Measurements from ENCODE around the gene POU6F2.

POU6F2 gene

DNA sequence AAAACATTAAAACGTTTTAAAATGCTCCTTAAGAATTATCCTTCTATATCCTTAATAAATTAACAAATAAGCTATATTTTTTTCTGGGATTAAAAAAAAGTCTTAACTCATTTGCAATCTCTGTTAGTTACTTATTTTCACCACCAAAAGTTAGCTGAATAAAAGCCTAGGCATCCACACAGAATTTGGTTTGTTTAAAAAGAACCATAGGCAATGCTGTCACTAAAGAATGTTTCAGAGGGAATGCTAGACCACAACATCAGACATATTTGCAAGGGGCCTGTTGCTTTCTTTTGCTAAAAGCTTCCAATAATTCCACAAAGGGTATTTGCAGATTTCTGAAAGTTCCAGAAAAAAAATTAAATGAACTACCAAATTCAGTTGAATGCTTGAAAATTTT lies 244.2 kb downstream of the POU6F2 start:
- DNase-seq (ENCODE audit: low read depth), result no peak
- TF ChIP-seq, protein P1, sequence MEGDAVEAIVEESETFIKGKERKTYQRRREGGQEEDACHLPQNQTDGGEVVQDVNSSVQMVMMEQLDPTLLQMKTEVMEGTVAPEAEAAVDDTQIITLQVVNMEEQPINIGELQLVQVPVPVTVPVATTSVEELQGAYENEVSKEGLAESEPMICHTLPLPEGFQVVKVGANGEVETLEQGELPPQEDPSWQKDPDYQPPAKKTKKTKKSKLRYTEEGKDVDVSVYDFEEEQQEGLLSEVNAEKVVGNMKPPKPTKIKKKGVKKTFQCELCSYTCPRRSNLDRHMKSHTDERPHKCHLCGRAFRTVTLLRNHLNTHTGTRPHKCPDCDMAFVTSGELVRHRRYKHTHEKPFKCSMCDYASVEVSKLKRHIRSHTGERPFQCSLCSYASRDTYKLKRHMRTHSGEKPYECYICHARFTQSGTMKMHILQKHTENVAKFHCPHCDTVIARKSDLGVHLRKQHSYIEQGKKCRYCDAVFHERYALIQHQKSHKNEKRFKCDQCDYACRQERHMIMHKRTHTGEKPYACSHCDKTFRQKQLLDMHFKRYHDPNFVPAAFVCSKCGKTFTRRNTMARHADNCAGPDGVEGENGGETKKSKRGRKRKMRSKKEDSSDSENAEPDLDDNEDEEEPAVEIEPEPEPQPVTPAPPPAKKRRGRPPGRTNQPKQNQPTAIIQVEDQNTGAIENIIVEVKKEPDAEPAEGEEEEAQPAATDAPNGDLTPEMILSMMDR (conservative IDR thresholded peaks at IDR 0.05; ENCODE audit: low read depth, low read length), result no peak
- no peak overlapping the region for H3K4me3 ChIP-seq (ENCODE audit: low read depth, low read length)

DNA sequence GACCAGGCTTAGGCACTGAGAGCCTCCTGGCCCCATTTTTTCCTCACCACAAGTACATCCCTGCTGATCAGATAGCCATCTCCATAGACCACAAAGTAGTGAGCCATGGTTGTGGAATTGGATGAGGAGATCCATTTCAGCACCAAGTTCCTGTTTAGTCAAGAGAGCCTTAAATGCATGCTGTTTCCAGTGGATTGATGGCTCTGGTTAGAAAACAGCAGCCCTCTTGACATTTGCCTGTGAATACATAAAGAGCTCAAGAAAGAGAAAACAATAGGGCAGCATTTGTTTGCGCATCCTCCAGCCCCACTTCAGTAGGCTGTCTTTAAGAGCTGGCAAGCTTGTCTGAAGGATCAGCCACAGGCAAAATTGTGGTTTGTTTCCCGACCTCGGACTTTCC lies 251.2 kb downstream of the POU6F2 start:
- no peak overlapping the region for H3K4me3 ChIP-seq (ENCODE audit: low read depth, low read length)
- TF ChIP-seq, protein P1 (conservative IDR thresholded peaks at IDR 0.05; ENCODE audit: low read depth, low read length), result no peak
- no peak for DNase-seq (ENCODE audit: low read depth)

DNA sequence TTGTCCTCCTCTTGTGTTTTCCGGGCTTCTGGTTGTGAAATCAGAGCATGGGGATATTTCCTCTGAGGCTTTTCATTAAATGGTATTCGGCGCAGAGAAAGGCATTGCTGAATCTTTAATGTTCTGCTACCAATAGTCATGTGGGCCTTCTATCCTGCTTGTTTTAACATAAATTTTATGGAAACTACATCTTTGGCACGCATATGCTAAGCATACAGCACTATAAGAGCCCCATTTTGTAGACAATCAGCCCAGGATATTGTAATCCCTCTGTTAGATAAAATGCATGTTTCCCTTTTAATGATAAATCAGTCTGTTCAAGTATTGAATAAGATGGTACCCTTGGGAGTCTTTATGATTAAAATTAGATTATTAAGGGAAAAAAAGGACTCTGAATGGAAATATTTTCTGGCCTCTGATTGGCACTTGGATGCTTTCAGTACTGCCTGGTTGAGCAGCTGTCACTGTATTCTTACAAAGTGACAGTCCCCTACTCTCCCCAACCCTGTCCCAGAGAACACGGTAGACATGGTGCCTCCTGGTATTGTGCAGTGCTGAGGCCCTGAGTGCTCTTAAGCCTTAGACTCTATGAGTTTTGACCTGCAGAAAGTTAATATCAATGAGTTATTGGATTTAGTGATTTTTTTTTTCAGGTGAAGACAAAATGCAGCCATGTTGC lies 256.3 kb downstream of the POU6F2 start:
- TF ChIP-seq, protein P1 (conservative IDR thresholded peaks at IDR 0.05; ENCODE audit: low read depth, low read length), result no peak
- no peak overlapping the region for H3K4me3 ChIP-seq (ENCODE audit: low read depth, low read length)
- DNase-seq (ENCODE audit: low read depth), result no peak

DNA sequence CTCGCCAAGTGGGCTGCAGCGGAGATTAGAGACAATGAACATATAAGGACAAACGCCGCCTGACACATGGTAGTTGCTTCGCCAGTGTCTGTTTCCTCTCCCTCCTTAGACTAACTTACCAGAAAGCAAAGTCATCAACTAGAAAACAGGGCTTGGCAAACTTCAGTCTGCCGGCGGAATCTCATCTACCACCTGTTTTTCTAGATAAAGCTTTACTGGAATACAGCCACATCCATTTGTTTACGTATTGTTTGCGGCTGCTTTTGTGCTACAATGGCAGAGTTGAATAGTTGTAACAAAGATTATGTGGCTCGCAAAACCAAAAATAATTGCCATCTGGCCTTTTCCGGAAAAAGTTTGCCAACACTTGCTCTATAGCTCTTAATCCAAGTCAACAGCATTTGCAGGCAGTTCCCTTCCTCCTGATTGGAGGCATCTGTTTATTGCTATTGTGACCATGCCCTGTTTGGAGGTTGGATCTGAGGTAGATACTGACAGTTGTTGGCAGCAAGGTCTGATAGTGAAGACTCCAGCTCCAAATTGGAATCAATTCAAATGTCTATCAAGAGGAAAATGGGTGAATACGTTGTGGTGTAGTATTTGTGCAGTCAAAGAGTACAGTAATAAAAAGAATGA lies 260.6 kb downstream of the POU6F2 start:
- no peak for DNase-seq (ENCODE audit: low read depth)
- TF ChIP-seq, protein P1 (conservative IDR thresholded peaks at IDR 0.05; ENCODE audit: low read depth, low read length), result no peak
- H3K4me3 ChIP-seq (ENCODE audit: low read depth, low read length), result no peak overlapping the region

DNA sequence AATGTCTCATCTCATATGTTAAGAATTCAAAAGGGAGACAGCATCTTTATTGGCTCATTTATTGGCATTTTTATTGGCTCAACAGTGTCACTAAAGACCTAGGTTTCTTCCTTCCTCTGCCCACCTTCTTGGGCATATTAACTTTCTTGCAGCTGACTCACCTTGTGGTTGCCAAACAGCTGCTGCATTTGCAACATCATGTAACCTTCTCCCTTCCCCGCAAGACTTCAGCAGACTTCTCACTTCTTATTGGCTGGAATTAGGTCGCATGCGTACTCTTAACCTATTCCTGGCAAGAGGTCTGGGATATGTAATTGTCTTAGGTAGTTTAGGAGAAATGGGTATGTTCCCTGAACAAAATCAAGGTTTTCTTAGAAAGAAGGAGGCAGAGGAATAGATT lies 263.2 kb downstream of the POU6F2 start:
- DNase-seq (ENCODE audit: low read depth), result no peak
- H3K4me3 ChIP-seq (ENCODE audit: low read depth, low read length), result no peak overlapping the region
- TF ChIP-seq, protein P1 (conservative IDR thresholded peaks at IDR 0.05; ENCODE audit: low read depth, low read length), result no peak

DNA sequence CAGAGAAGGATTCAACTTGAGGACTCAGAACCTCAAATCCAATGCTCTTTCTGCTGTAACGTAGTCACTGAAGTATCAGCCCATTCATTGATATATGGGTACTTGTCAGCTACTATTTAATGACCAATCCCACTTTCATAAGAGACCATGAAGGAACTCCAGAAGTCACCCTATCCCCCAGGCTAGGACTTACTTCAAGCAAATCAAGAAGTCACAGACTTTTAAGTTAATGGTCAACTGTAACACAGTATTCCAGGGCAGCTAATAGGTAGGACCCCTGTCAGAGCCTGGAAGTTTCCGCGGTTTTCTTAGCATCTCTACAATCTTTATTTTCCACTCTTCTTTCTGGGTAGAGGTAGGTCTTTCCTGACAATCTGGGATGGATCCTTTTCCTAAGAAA lies 269.9 kb downstream of the POU6F2 start:
- no peak for DNase-seq (ENCODE audit: low read depth)
- no peak overlapping the region for H3K4me3 ChIP-seq (ENCODE audit: low read depth, low read length)
- TF ChIP-seq, protein P1 (conservative IDR thresholded peaks at IDR 0.05; ENCODE audit: low read depth, low read length), result no peak

All from choroid plexus epithelial cell (primary cell).